ENCODE data around the gene PLA2G12A.

Gene PLA2G12A

DNA sequence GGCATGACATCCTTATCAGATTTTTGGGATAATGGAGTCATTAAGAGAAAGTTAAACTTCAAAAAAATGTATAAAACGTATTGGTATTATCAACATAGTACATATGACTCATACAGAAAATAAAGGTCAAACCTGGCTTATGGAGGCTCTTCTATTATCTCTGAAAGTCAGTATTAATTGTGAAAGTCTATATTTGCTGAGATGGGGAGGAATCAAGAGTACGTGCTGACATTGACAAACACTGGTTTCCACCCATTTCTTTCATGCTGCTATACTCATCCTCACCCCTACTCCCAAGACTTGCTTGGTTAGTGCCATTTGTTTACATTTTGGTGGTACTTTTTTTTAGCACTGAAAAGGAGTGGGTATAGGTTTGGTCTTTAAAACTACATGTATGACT lies 30.8 kb upstream of the PLA2G12A start:
- TF ChIP-seq, protein P1, sequence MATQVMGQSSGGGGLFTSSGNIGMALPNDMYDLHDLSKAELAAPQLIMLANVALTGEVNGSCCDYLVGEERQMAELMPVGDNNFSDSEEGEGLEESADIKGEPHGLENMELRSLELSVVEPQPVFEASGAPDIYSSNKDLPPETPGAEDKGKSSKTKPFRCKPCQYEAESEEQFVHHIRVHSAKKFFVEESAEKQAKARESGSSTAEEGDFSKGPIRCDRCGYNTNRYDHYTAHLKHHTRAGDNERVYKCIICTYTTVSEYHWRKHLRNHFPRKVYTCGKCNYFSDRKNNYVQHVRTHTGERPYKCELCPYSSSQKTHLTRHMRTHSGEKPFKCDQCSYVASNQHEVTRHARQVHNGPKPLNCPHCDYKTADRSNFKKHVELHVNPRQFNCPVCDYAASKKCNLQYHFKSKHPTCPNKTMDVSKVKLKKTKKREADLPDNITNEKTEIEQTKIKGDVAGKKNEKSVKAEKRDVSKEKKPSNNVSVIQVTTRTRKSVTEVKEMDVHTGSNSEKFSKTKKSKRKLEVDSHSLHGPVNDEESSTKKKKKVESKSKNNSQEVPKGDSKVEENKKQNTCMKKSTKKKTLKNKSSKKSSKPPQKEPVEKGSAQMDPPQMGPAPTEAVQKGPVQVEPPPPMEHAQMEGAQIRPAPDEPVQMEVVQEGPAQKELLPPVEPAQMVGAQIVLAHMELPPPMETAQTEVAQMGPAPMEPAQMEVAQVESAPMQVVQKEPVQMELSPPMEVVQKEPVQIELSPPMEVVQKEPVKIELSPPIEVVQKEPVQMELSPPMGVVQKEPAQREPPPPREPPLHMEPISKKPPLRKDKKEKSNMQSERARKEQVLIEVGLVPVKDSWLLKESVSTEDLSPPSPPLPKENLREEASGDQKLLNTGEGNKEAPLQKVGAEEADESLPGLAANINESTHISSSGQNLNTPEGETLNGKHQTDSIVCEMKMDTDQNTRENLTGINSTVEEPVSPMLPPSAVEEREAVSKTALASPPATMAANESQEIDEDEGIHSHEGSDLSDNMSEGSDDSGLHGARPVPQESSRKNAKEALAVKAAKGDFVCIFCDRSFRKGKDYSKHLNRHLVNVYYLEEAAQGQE (IDR thresholded peaks at IDR 0.05; ENCODE audit: low read depth) = no peak
- TF ChIP-seq USF1 (IDR thresholded peaks at IDR 0.05) (no peak), CREB1 (IDR thresholded peaks at IDR 0.05; ENCODE audit: low read depth) (no peak), TAF1 (IDR thresholded peaks at IDR 0.05; ENCODE audit: low read depth) (no peak), MAX (IDR thresholded peaks at IDR 0.05) (no peak), FOXM1 (IDR thresholded peaks at IDR 0.05; ENCODE audit: borderline replicate concordance, low read depth) (no peak), YY1 (IDR thresholded peaks at IDR 0.05; ENCODE audit: low read depth) (no peak), TCF12 (IDR thresholded peaks at IDR 0.05; ENCODE audit: low read depth) (no peak), TEAD4 (IDR thresholded peaks at IDR 0.05) (no peak)

GRCh38 chr4:109755656-109756055 lies 25.8 kb upstream of the PLA2G12A start:
- TF ChIP-seq TEAD4 (IDR thresholded peaks at IDR 0.05) (no peak), MAX (IDR thresholded peaks at IDR 0.05) (no peak), CREB1 (IDR thresholded peaks at IDR 0.05; ENCODE audit: low read depth) (no peak), USF1 (IDR thresholded peaks at IDR 0.05) (no peak), TCF12 (IDR thresholded peaks at IDR 0.05; ENCODE audit: low read depth) (no peak), CEBPB (IDR thresholded peaks at IDR 0.05) (no peak), ZBTB7A (IDR thresholded peaks at IDR 0.05; ENCODE audit: low read depth) (no peak), EGR1 (IDR thresholded peaks at IDR 0.05) (no peak), TAF1 (IDR thresholded peaks at IDR 0.05; ENCODE audit: low read depth) (no peak), EP300 (IDR thresholded peaks at IDR 0.05; ENCODE audit: borderline replicate concordance) (no peak), NFIC (IDR thresholded peaks at IDR 0.05) (no peak), YY1 (IDR thresholded peaks at IDR 0.05; ENCODE audit: low read depth) (no peak), FOXM1 (IDR thresholded peaks at IDR 0.05; ENCODE audit: borderline replicate concordance, low read depth) (no peak), RAD21 (IDR thresholded peaks at IDR 0.05; ENCODE audit: low read depth) (no peak)
- TF ChIP-seq, protein P1 (IDR thresholded peaks at IDR 0.05; ENCODE audit: low read depth) = no peak

DNA sequence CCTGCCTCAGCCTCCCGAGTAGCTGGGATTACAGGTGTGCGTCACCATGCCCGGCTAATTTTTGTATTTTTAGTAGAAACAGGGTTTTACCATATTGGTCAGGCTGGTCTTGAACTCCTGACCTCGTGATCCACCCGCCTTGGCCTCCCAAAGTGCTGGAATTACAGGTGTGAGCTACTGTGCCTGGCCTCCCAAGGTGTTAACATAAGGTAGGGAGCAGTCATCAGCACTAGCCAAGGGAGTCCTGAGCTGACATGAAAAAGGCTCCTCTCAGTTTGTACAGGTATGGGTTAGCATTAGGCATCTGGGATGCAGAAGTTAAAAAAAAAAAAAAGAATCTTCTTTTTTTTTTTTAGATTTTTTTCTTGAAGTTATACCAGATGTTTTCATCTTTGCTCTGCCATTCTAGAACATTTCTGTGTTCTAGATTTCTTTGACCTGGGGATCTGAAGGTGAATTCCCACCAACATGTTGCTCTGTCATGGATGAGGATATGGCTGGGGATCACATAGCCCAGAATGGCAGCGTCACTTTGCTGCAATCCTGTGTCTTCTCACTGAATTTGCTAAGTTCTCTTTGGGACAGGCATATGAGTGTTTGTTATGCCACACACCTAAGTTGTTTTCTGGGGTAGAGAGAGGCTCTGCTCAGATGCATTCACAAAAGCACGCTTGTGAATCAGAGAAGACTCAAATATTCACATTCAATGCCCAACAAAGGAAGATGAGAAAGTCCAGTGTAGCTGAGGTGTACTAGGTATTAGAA lies 24.4 kb upstream of the PLA2G12A start:
- TF ChIP-seq EGR1 (IDR thresholded peaks at IDR 0.05) (no peak), CREB1 (IDR thresholded peaks at IDR 0.05; ENCODE audit: low read depth) (no peak), RAD21 (IDR thresholded peaks at IDR 0.05; ENCODE audit: low read depth) (no peak), TAF1 (IDR thresholded peaks at IDR 0.05; ENCODE audit: low read depth) (no peak), YY1 (IDR thresholded peaks at IDR 0.05; ENCODE audit: low read depth) (no peak), ZBTB7A (IDR thresholded peaks at IDR 0.05; ENCODE audit: low read depth) (no peak), NFIC (IDR thresholded peaks at IDR 0.05) (no peak), MAX (IDR thresholded peaks at IDR 0.05) (no peak), FOXM1 (IDR thresholded peaks at IDR 0.05; ENCODE audit: borderline replicate concordance, low read depth) (no peak), USF1 (IDR thresholded peaks at IDR 0.05) (no peak), CEBPB (IDR thresholded peaks at IDR 0.05) (no peak), EP300 (IDR thresholded peaks at IDR 0.05; ENCODE audit: borderline replicate concordance) (no peak)
- TF ChIP-seq, protein P1 (IDR thresholded peaks at IDR 0.05; ENCODE audit: low read depth) = no peak

Measured in Ishikawa (cell line).